Activated B cell treated with CpG ODN at 0.5 μM for 24 hours (primary cell): ENCODE measurements around the gene SMARCB1. TPM values are rescaled to one million over a fixed set of nuclear protein-coding genes. Genes with fewer than 3 reads are reported as not detected.

Experiments used
- ATAC-seq: fragments of 200-7000 bp; cut with Tn5 transposase; one replicate; pipeline ENCODE4 v1.10.0; 2021; ENCODE audit warnings: low read depth, mild to moderate bottlenecking, moderate library complexity
- CTCF ChIA-PET: fragments of 350-600 bp; sonication (Branson Sonifier 250); formaldehyde crosslinking; loops from one replicate; lab custom pipeline; 2021; ENCODE audit warnings: antibody characterized with exemption; lab: Charles Lee
- POLR2A ChIA-PET: fragments of 350-600 bp; sonication (Branson Sonifier 250); formaldehyde crosslinking; loops from one replicate; lab custom pipeline; 2021; ENCODE audit warnings: antibody characterized with exemption; lab: Charles Lee
- DNase-seq: peaks from one replicate; pipeline ENCODE4 v3.0.0; 2022
- H3K27ac Mint-ChIP-seq: one replicate; pipeline ENCODE4 v1.8.0; 2020; ENCODE audit warnings: mixed read lengths
- H3K27me3 Mint-ChIP-seq: one replicate; pipeline ENCODE4 v1.8.0; 2021; ENCODE audit warnings: mixed read lengths
- H3K36me3 Mint-ChIP-seq: one replicate; pipeline ENCODE4 v1.8.0; 2021; ENCODE audit warnings: low read depth, mixed read lengths
- H3K4me1 Mint-ChIP-seq: one replicate; pipeline ENCODE4 v1.8.0; 2021; ENCODE audit warnings: mixed read lengths
- H3K4me3 Mint-ChIP-seq: one replicate; pipeline ENCODE4 v1.8.0; 2020; ENCODE audit warnings: mild to moderate bottlenecking, mixed read lengths
- H3K9me3 Mint-ChIP-seq: one replicate; pipeline ENCODE4 v1.8.0; 2020; ENCODE audit warnings: mixed read lengths
- intact Hi-C: fragments of 100-400 bp; cut with micrococcal nuclease; formaldehyde crosslinking; loops from one replicate; pipeline ENCODE4 v1.15.1; 2024
- total RNA-seq: library from RNA; stranded (reverse); gene quantifications from 2 replicates; pipeline ENCODE4 v1.2.3, GENCODE V29; 2022
- TF ChIP-seq, protein P1 (sequence below): fragments of 200-600 bp; IDR thresholded peaks from one replicate; pipeline ENCODE4 v1.8.0; 2022; ENCODE audit warnings: antibody characterized with exemption, mild to moderate bottlenecking

The SMARCB1 gene
- total RNA-seq, 1 donor from 2014 or later, result 161 TPM

DNA sequence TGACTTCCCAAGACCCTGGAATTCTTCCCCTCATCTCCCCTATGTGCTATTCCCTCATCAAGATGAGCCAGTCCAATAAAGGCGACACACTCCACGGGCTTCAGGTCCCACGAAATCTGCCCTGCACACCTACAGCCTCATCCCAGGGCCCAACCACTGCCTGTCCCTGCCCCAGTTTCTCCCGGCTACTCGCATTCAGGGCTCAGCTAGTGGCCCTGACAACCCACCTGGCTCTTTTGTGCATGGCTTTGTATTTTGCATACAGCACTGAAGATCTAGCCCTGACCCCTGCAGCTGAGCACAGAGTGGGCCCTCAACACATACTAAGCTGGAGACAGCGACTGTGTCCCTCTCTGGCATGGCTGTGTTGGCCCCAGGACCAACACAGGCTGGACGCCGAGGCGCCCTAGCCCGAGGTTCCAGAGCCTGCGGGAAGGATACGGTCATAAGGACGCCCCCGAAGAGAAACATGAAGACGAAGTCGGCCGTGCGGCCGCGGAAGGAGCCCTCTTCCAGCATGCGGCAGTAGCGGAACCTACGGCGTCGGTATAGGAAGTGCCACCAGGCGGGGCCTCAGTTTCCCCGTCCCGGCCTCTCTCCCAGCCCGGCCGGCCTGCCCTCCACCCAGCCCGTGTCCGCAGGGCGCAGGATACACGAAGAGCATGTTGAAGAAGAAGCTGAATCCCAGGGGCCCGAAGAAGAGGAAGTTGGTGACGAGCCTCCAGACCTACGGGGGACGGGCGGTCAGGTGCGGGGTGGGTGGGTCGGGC is 51.3 kb downstream of the SMARCB1 start:
- no peaks in the 10 kb centered on the region for H3K27me3 Mint-ChIP-seq
- peak overlapping the region; percentile 95 for H3K27ac Mint-ChIP-seq
- ATAC-seq, result peak; percentile 42
- peaks cover 28% of the 10 kb centered on the region for H3K36me3 Mint-ChIP-seq
- H3K4me3 Mint-ChIP-seq, result peak overlapping the region; percentile 88
- intact Hi-C loops, result loop anchor here (1.0 to 10.0 kb wide), 7 partner anchors 8 to 693 kb away; partner anchors contain the start of genes MIF, RAB36 and RSPH14
- H3K9me3 Mint-ChIP-seq, result no peaks in the 10 kb centered on the region
- CTCF ChIA-PET, result interaction anchor here (1.0 to 1.1 kb wide), 2 partner anchors 11 to 67 kb away, joined by 4 to 5 read pairs; no protein-coding TSS in a partner anchor
- POLR2A ChIA-PET, result interaction anchor here (0.7 to 2.5 kb wide), 19 partner anchors 8 to 121 kb away, joined by 3 to 25 read pairs (median 5); partner anchors contain the start of genes CHCHD10, MIF, MMP11 and SLC2A11
- DNase-seq, result no peak
- TF ChIP-seq, protein P1, sequence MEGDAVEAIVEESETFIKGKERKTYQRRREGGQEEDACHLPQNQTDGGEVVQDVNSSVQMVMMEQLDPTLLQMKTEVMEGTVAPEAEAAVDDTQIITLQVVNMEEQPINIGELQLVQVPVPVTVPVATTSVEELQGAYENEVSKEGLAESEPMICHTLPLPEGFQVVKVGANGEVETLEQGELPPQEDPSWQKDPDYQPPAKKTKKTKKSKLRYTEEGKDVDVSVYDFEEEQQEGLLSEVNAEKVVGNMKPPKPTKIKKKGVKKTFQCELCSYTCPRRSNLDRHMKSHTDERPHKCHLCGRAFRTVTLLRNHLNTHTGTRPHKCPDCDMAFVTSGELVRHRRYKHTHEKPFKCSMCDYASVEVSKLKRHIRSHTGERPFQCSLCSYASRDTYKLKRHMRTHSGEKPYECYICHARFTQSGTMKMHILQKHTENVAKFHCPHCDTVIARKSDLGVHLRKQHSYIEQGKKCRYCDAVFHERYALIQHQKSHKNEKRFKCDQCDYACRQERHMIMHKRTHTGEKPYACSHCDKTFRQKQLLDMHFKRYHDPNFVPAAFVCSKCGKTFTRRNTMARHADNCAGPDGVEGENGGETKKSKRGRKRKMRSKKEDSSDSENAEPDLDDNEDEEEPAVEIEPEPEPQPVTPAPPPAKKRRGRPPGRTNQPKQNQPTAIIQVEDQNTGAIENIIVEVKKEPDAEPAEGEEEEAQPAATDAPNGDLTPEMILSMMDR, result no peak
- peaks cover 68% of the 10 kb centered on the region for H3K4me1 Mint-ChIP-seq

DNA sequence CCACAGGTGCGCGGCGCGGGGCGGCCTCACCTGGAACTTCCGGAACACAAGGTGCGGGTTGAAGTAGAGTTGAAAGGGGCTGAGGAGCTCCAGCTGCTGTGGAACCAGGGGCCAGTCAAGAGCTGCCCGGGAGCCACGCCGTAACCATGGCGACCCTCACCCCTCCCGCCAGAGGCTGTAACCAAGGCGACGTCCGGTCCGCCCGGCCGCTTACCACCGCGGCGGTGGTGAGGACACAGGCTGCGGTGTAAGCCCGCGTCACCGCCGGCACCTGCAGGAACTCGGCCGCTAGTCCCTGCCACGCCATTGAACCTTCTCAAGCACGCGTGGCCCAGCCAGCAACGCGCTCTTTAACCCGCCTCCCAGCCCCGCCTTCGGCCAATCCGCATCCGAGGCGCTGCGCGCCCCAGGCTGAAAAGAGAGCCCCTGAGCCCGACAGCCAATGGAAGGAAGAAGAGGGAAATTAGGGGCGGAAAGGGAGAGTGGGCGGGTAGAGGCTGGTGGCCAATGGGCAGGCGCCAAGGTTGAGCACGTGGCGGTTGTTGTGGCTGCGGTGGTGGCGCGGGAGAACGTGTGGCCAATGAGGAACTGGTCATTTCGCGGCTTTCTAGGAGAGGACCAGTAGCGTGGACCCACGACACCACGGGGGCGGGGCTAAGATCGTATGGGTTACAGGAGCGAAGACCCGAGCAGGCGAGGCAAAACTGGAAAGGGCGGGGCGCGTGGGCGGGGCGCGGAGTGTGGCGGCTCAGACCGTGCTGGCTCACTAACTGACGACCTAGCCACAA is 52.1 kb downstream of the SMARCB1 start, which contains the start of gene DERL3:
DERL3 (minus strand) TSS at position 326 of the 788 bp plus-strand sequence; CDS start at position 307, 19 bp downstream.
- TF ChIP-seq, protein P1, result no peak
- H3K36me3 Mint-ChIP-seq, result peaks cover 22% of the 10 kb centered on the region
- H3K27ac Mint-ChIP-seq, result peak within 1 kb of the TSS; percentile 95
- H3K4me1 Mint-ChIP-seq, result peaks cover 75% of the 10 kb centered on the region
- no peaks in the 10 kb centered on the region for H3K27me3 Mint-ChIP-seq
- peak; percentile 82 for ATAC-seq
- POLR2A ChIA-PET, result interaction anchor here (0.7 to 2.5 kb wide), 17 partner anchors 7 to 122 kb away, joined by 3 to 25 read pairs (median 5); partner anchors contain the start of genes CHCHD10, MIF, MMP11 and SLC2A11
- H3K9me3 Mint-ChIP-seq, result no peaks in the 10 kb centered on the region
- intact Hi-C loops, result loop anchor here (1.0 to 10.0 kb wide), 10 partner anchors 9 to 694 kb away; partner anchors contain the start of genes MIF, RAB36 and RSPH14
- peak; percentile 95 for DNase-seq
- H3K4me3 Mint-ChIP-seq, result peak within 1 kb of the TSS; percentile 88
- CTCF ChIA-PET, result interaction anchor here (1.1 kb wide), 1 partner anchor 68 kb away, joined by 4 read pairs; no protein-coding TSS in a partner anchor

DNA sequence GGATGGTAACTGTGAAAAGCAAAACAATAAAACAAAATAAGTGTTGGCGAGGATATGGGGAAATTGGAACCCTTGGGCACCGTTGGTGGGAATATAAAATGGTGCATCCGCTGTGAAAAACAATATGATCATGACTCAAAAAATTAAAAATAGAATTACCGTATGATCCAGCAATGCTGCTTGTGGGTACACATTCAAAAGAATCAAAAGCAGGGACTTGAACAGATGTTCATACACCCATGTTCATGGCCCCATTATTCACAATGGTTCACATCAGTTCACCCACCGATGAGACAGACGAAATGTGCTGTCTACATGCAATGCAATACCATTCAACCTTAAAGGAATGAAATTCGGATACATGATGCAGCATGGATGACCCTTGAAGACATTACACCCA is 53.3 kb downstream of the SMARCB1 start:
- Mint-ChIP-seq H3K27me3 (no peaks in the 10 kb centered on the region), H3K36me3 (peaks cover 17% of the 10 kb centered on the region), H3K4me3 (no peak overlapping the region), H3K9me3 (no peaks in the 10 kb centered on the region), H3K27ac (peak overlapping the region; percentile 95), H3K4me1 (peaks cover 84% of the 10 kb centered on the region)
- intact Hi-C loops, result loop anchor here (10.0 kb wide), 1 partner anchor 435 kb away; no protein-coding TSS in a partner anchor
- ATAC-seq (no peak), DNase-seq (no peak)
- CTCF ChIA-PET, result no interaction called here
- TF ChIP-seq, protein P1, result no peak
- POLR2A ChIA-PET, result no interaction called here

DNA sequence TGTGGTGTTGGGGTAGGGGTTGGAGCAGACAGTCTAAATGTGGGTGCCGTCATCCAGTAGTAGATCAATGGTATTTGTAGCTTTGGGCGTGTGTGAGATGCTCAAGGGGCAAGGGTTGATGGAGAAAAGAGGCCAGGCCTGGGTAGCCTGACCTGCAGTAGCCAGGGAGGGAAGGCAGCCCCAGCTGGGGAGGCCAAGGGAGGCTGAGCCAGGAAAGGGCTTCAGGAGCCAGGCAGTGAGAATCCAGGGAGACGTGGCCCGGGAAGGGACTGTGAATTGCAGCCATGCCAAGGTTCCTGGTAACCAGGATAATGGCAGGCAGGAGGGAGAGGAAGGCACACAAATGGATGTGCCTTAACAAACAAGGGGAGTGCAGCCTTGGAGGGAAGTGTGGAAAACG is 54.5 kb downstream of the SMARCB1 start:
- ChIA-PET POLR2A (interaction anchor here (0.5 kb wide), 1 partner anchor 83 kb away, joined by 4 read pairs; no protein-coding TSS in a partner anchor), CTCF (no interaction called here)
- no peaks in the 10 kb centered on the region for H3K27me3 Mint-ChIP-seq
- H3K27ac Mint-ChIP-seq, result peak overlapping the region; percentile 95
- ATAC-seq, result no peak
- H3K36me3 Mint-ChIP-seq, result peaks cover 5% of the 10 kb centered on the region
- peak overlapping the region; percentile 33 for H3K4me3 Mint-ChIP-seq
- no peaks in the 10 kb centered on the region for H3K9me3 Mint-ChIP-seq
- intact Hi-C loops, result loop anchor here (10.0 kb wide), 1 partner anchor 436 kb away; no protein-coding TSS in a partner anchor
- TF ChIP-seq, protein P1, result no peak
- peaks cover 84% of the 10 kb centered on the region for H3K4me1 Mint-ChIP-seq
- no peak for DNase-seq
